Esophagus squamous epithelium (tissue), 4 donors: Measurements from ENCODE around the gene UQCRC1.

Experiments
- CTCF ChIP-seq, 6 experiments: fragments of 450-650 bp in 4 of 6; fragments of 200-600 bp in 2 of 6; sonication (generic) in 2 of 6; IDR thresholded peaks; one replicate each; pipeline ENCODE4 v1.5.1; 2016 to 2019; ENCODE audit warnings: antibody characterized with exemption in 6 of 6, mild to moderate bottlenecking in 4 of 6, moderate library complexity in 4 of 6
- POLR2A ChIP-seq, 4 donors: fragments of 450-650 bp; IDR thresholded peaks; one replicate each; pipeline ENCODE4 v1.6.1; 2017; ENCODE audit warnings: antibody characterized with exemption in 4 of 4, mild to moderate bottlenecking in 4 of 4, moderate library complexity in 3 of 4

GRCh38 chr3:48628277-48629017 is 19.0 kb upstream of the UQCRC1 start:
- TF ChIP-seq POLR2A (IDR thresholded peaks at IDR 0.05) (no peak), CTCF (IDR thresholded peaks at IDR 0.05) (no peak)
